OCI-LY3 (cell line): ENCODE results near the gene NDUFAF8.

ENCODE experiments used
- H2AFZ ChIP-seq: fragments of 200-600, 300-600 bp; shearing (Covaris generic); 2 replicates; pipeline ENCODE4 v1.6.0; 2014; ENCODE audit warnings: antibody characterized with exemption, low read depth, low read length
- H3K27ac ChIP-seq: fragments of 200-600, 300-600 bp; sonication (generic); 2 replicates; pipeline ENCODE4 v1.5.1; 2014; ENCODE audit warnings: mild to moderate bottlenecking, low read length, moderate library complexity, mixed read lengths
- H3K27me3 ChIP-seq: fragments of 200-600, 300-600 bp; sonication (generic); 2 replicates; pipeline ENCODE4 v1.6.1; 2014; ENCODE audit warnings: low read depth, low read length, mixed read lengths
- H3K36me3 ChIP-seq: fragments of 200-600, 300-600 bp; sonication (generic); replicated peaks from 2 replicates; pipeline ENCODE3; 2014; ENCODE audit warnings: low read depth, low read length, mixed read lengths
- H3K4me1 ChIP-seq: fragments of 300-600, 200-600 bp; sonication (generic); 2 replicates; pipeline ENCODE4 v1.6.1; 2014; ENCODE audit warnings: low read length, mixed read lengths
- H3K4me2 ChIP-seq: fragments of 200-600, 300-600 bp; sonication (generic); 2 replicates; pipeline ENCODE4 v1.6.1; 2014; ENCODE audit warnings: low read length, mixed read lengths
- H3K4me3 ChIP-seq: fragments of 300-600, 200-600 bp; sonication (generic); 2 replicates; pipeline ENCODE4 v1.5.1; 2014; ENCODE audit warnings: antibody characterized with exemption, mild to moderate bottlenecking, low read length, moderate library complexity
- H3K79me2 ChIP-seq: fragments of 300-600, 200-600 bp; shearing (Covaris generic); 2 replicates; pipeline ENCODE4 v1.6.1; 2014; ENCODE audit warnings: mild to moderate bottlenecking, low read length, mixed read lengths
- H3K9ac ChIP-seq: fragments of 300-600, 200-600 bp; shearing (Covaris generic); 2 replicates; pipeline ENCODE4 v1.6.0; 2014; ENCODE audit warnings: mild to moderate bottlenecking, low read length, moderate library complexity
- H3K9me3 ChIP-seq: fragments of 200-600, 300-600 bp; shearing (Covaris generic); 2 replicates; pipeline ENCODE4 v1.6.1; 2014; ENCODE audit warnings: low read length, mixed read lengths; ENCODE audit not compliant: insufficient read depth
- H4K20me1 ChIP-seq: fragments of 200-600, 300-600 bp; sonication (generic); 2 replicates; pipeline ENCODE4 v1.6.1; 2016; ENCODE audit warnings: low read length, mixed read lengths; ENCODE audit not compliant: insufficient read depth
- CTCF ChIP-seq: fragments of 200-600, 300-600 bp; sonication (generic); IDR thresholded peaks from 2 replicates; pipeline ENCODE4 v1.5.1; 2014; ENCODE audit warnings: antibody characterized with exemption, low read length, low read depth
- EZH2phosphoT487 ChIP-seq: fragments of 200-600 bp; shearing (Covaris generic); IDR thresholded peaks from 2 replicates; pipeline ENCODE4 v1.6.1; 2018; ENCODE audit warnings: antibody characterized with exemption, mixed run types, low read depth

The NDUFAF8 gene

GRCh38 chr17:81259058-81259605, 20.0 kb downstream of the NDUFAF8 start:
- Histone ChIP-seq H4K20me1 (no peaks in the 10 kb centered on the region), H3K4me3 (no peak overlapping the region)

GRCh38 chr17:81260171-81260570, 21.1 kb downstream of the NDUFAF8 start:
- H3K27ac ChIP-seq = no peak overlapping the region
- H3K36me3 ChIP-seq = peaks cover 10% of the 10 kb centered on the region
- no peaks in the 10 kb centered on the region for H3K79me2 ChIP-seq
- no peak overlapping the region for H3K4me2 ChIP-seq
- no peak overlapping the region for H3K9ac ChIP-seq
- H3K4me3 ChIP-seq = no peak overlapping the region
- H2AFZ ChIP-seq = no peak overlapping the region
- no peaks in the 10 kb centered on the region for H3K27me3 ChIP-seq
- H4K20me1 ChIP-seq = no peaks in the 10 kb centered on the region
- TF ChIP-seq CTCF (no peak), EZH2phosphoT487 (no peak)
- H3K4me1 ChIP-seq = no peaks in the 10 kb centered on the region
- no peaks in the 10 kb centered on the region for H3K9me3 ChIP-seq

More at GRCh38 chr17:81259058-81259605, 20.0 kb downstream of the NDUFAF8 start:
- H3K27ac ChIP-seq = no peak overlapping the region
- TF ChIP-seq EZH2phosphoT487 = no peak
- no peak for TF ChIP-seq CTCF
- no peaks in the 10 kb centered on the region for H3K27me3 ChIP-seq
- H3K4me2 ChIP-seq = no peak overlapping the region
- H3K79me2 ChIP-seq = no peaks in the 10 kb centered on the region
- H3K4me1 ChIP-seq = no peaks in the 10 kb centered on the region
- H3K9ac ChIP-seq = no peak overlapping the region
- H3K36me3 ChIP-seq = peaks cover 4% of the 10 kb centered on the region
- no peak overlapping the region for H2AFZ ChIP-seq
- H3K9me3 ChIP-seq = no peaks in the 10 kb centered on the region

GRCh38 chr17:81260641-81261040, 21.5 kb downstream of the NDUFAF8 start:
- Histone ChIP-seq H3K36me3 (peaks cover 14% of the 10 kb centered on the region), H3K4me3 (no peak overlapping the region), H4K20me1 (no peaks in the 10 kb centered on the region), H2AFZ (no peak overlapping the region), H3K79me2 (no peaks in the 10 kb centered on the region), H3K9ac (no peak overlapping the region), H3K4me2 (no peak overlapping the region), H3K9me3 (no peaks in the 10 kb centered on the region), H3K27ac (no peak overlapping the region), H3K27me3 (no peaks in the 10 kb centered on the region), H3K4me1 (no peaks in the 10 kb centered on the region)
- TF ChIP-seq EZH2phosphoT487 (no peak), CTCF (no peak)

- Histone ChIP-seq H3K79me2 (no peaks in the 10 kb centered on the region), H3K4me1 (no peaks in the 10 kb centered on the region), H4K20me1 (no peaks in the 10 kb centered on the region), H2AFZ (no peak overlapping the region), H3K27ac (no peak overlapping the region), H3K36me3 (peaks cover 14% of the 10 kb centered on the region), H3K9ac (no peak overlapping the region), H3K4me2 (no peak overlapping the region), H3K27me3 (no peaks in the 10 kb centered on the region), H3K9me3 (no peaks in the 10 kb centered on the region), H3K4me3 (no peak overlapping the region)
- TF ChIP-seq EZH2phosphoT487 = no peak
- no peak for TF ChIP-seq CTCF
Measured at GRCh38 chr17:81261096-81261495, 22.0 kb downstream of the NDUFAF8 start.
